Liver (tissue), 9 donors: Measurements from ENCODE around the gene CAT. TPM values are rescaled to one million over a fixed set of nuclear protein-coding genes. Genes with fewer than 3 reads are reported as not detected.

Source experiments
- DNase-seq: peaks from one replicate; pipeline ENCODE4 v3.0.0-alpha.2; 2017; ENCODE audit warnings: low spot score
- H3K27ac ChIP-seq, 2 donors: one replicate each; pipeline ENCODE4 v1.7.0; 2013; ENCODE audit warnings: inconsistent platforms in 2 of 2, low read length in 2 of 2, control low read depth in 1 of 2, low read depth in 1 of 2, mild to moderate bottlenecking in 1 of 2
- H3K27me3 ChIP-seq, 4 donors: one replicate each; pipeline versions ENCODE4 v1.6.1 to v1.7.0; 2013; ENCODE audit warnings: low read length in 3 of 4, inconsistent platforms in 1 of 4, mild to moderate bottlenecking in 1 of 4, moderate library complexity in 1 of 4; ENCODE audit not compliant: control insufficient read depth in 4 of 4, insufficient read depth in 4 of 4
- H3K36me3 ChIP-seq, 4 donors: one replicate each; pipeline versions ENCODE4 v1.6.1 to v1.7.0; 2013; ENCODE audit warnings: low read length in 3 of 4, mild to moderate bottlenecking in 3 of 4, low read depth in 1 of 4, moderate library complexity in 1 of 4; ENCODE audit not compliant: control insufficient read depth in 4 of 4, insufficient read depth in 3 of 4
- H3K4me1 ChIP-seq, 4 donors: one replicate each; pipeline versions ENCODE4 v1.6.1 to v1.7.0; 2013; ENCODE audit warnings: low read length in 3 of 4, mild to moderate bottlenecking in 3 of 4, moderate library complexity in 1 of 4; ENCODE audit not compliant: control insufficient read depth in 4 of 4, insufficient read depth in 4 of 4
- H3K4me3 ChIP-seq, 3 donors: one replicate each; pipeline versions ENCODE4 v1.6.1 to v1.7.0; 2013; ENCODE audit warnings: low read length in 3 of 3, control low read depth in 1 of 3, low read depth in 1 of 3, mild to moderate bottlenecking in 1 of 3
- H3K9ac ChIP-seq, 2 donors: one replicate each; pipeline ENCODE4 v1.7.0; 2013; ENCODE audit warnings: low read length in 2 of 2, mild to moderate bottlenecking in 2 of 2, moderate library complexity in 2 of 2, control low read depth in 1 of 2, low read depth in 1 of 2
- H3K9me3 ChIP-seq, 4 donors: one replicate each; pipeline versions ENCODE4 v1.6.1 to v1.7.0; 2013; ENCODE audit warnings: low read length in 3 of 4; ENCODE audit not compliant: control insufficient read depth in 4 of 4
- EGR1 ChIP-seq, 2 donors: IDR thresholded peaks; 2 replicates each; pipeline ENCODE4 v1.6.1; 2016 to 2018; ENCODE audit warnings: antibody characterized with exemption in 2 of 2, low read depth in 2 of 2
- FOXA1 ChIP-seq: IDR thresholded peaks from 2 replicates; pipeline ENCODE4 v1.6.1; 2016; ENCODE audit warnings: antibody characterized with exemption
- FOXA2 ChIP-seq: IDR thresholded peaks from 2 replicates; pipeline ENCODE4 v1.6.1; 2016; ENCODE audit warnings: antibody characterized with exemption
- GABPA ChIP-seq, 2 donors: IDR thresholded peaks in 1 of 2; conservative IDR thresholded peaks in 1 of 2; 2 replicates each; pipeline ENCODE4 v1.6.1; 2016; ENCODE audit warnings: antibody characterized with exemption in 2 of 2, mild to moderate bottlenecking in 1 of 2, moderate library complexity in 1 of 2
- HNF4A ChIP-seq, 2 donors: conservative IDR thresholded peaks; 2 replicates each; pipeline ENCODE4 v1.6.1; 2016; ENCODE audit warnings: antibody characterized with exemption in 2 of 2, mild to moderate bottlenecking in 2 of 2
- HNF4G ChIP-seq: IDR thresholded peaks from 2 replicates; pipeline ENCODE4 v1.6.1; 2016; ENCODE audit warnings: antibody characterized with exemption
- JUND ChIP-seq, 2 donors: IDR thresholded peaks; 2 replicates each; pipeline ENCODE4 v1.6.1; 2016; ENCODE audit warnings: antibody characterized with exemption in 2 of 2
- NR2F2 ChIP-seq: IDR thresholded peaks from 2 replicates; pipeline ENCODE4 v1.6.1; 2016; ENCODE audit warnings: antibody characterized with exemption
- RAD21 ChIP-seq, 2 donors: IDR thresholded peaks; 2 replicates each; pipeline ENCODE4 v1.6.1; 2016; ENCODE audit warnings: antibody characterized with exemption in 2 of 2, mild to moderate bottlenecking in 2 of 2
- RXRA ChIP-seq, 2 donors: IDR thresholded peaks; 2 replicates each; pipeline ENCODE4 v1.6.1; 2017 to 2018; ENCODE audit warnings: antibody characterized with exemption in 2 of 2, mild to moderate bottlenecking in 1 of 2
- SP1 ChIP-seq: IDR thresholded peaks from 2 replicates; pipeline ENCODE4 v1.6.1; 2018; ENCODE audit warnings: antibody characterized with exemption, mild to moderate bottlenecking
- TAF1 ChIP-seq: conservative IDR thresholded peaks from 2 replicates; pipeline ENCODE4 v1.6.1; 2016; ENCODE audit warnings: antibody characterized with exemption, mild to moderate bottlenecking
- YY1 ChIP-seq: IDR thresholded peaks from 2 replicates; pipeline ENCODE4 v1.6.1; 2016; ENCODE audit warnings: antibody characterized with exemption, mild to moderate bottlenecking
- WGBS: extraction: QIAGEN DNeasy Blood & Tissue Kit; methylation state at CpG from one replicate; pipeline ENCODE4 v1.1.7; 2013; 5-methylcytosine and 5-hydroxymethylcytosine counted together
- polyA plus RNA-seq, 2 donors: library from polyadenylated mRNA; stranded (reverse) in 1 of 2; unstranded in 1 of 2; fragments of 200-250 nt in 1 of 2; fragments of >200 nt in 1 of 2; fragmentation: Nextera tagmentation in 1 of 2; extraction: Ambion mirVana in 1 of 2; gene quantifications; one replicate each; pipeline versions ENCODE4 v1.2.1 to v1.2.3, GENCODE V29; 2013 to 2015
- total RNA-seq, 2 donors: library from RNA; depleted of rRNA; stranded (reverse); fragments of >200 nt; gene quantifications; one replicate each; pipeline ENCODE4 v1.2.3, GENCODE V29; 2014
- TF ChIP-seq, protein P1 (sequence below): IDR thresholded peaks from 2 replicates; pipeline ENCODE4 v1.6.1; 2016; ENCODE audit warnings: antibody characterized with exemption, mild to moderate bottlenecking
- TF ChIP-seq, protein P2 (sequence below): fragments of 150-350 bp; IDR thresholded peaks from 2 replicates; pipeline ENCODE4 v1.5.1; 2017; ENCODE audit warnings: improper control_type of control experiment, low read depth, low read length; ENCODE audit not compliant: missing input control
- TF ChIP-seq, protein P3 (sequence below): IDR thresholded peaks from 2 replicates; pipeline ENCODE4 v1.6.1; 2016; ENCODE audit warnings: antibody characterized with exemption
- TF ChIP-seq, protein P4 (sequence below): IDR thresholded peaks from 2 replicates; pipeline ENCODE4 v1.6.1; 2016; ENCODE audit warnings: antibody characterized with exemption
- TF ChIP-seq, protein P5 (sequence below): IDR thresholded peaks from 2 replicates; pipeline ENCODE4 v1.6.1; 2016; ENCODE audit warnings: antibody characterized with exemption
- donor health status: healthy.
- donor health status: healthy.
- donor health status: healthy.
- donor health status: healthy.
- donor health status: healthy.

Gene CAT
- total and polyA plus RNA-seq, 4 donors: 270 to 620 (median 388) TPM

DNA sequence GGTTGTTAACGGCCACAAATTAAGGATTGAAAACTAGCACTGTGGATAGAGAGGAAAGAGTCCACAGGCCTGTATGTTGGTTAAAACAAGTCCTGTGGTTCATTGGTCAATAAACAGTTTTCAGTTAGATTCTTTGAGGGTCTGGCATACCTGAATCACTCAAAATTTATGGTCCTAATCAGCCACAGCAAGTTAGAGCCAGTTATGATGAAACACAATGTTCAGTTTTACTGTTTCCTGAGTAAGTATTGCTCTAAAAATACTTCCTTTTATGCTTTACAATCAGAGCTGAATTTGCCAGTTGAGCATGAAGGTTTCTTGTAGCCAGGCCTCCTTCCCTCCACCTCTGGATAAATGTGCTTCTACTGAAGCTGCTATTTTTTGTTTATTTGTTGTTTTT lies 12.9 kb upstream of the CAT start:
- TF ChIP-seq, protein P1, sequence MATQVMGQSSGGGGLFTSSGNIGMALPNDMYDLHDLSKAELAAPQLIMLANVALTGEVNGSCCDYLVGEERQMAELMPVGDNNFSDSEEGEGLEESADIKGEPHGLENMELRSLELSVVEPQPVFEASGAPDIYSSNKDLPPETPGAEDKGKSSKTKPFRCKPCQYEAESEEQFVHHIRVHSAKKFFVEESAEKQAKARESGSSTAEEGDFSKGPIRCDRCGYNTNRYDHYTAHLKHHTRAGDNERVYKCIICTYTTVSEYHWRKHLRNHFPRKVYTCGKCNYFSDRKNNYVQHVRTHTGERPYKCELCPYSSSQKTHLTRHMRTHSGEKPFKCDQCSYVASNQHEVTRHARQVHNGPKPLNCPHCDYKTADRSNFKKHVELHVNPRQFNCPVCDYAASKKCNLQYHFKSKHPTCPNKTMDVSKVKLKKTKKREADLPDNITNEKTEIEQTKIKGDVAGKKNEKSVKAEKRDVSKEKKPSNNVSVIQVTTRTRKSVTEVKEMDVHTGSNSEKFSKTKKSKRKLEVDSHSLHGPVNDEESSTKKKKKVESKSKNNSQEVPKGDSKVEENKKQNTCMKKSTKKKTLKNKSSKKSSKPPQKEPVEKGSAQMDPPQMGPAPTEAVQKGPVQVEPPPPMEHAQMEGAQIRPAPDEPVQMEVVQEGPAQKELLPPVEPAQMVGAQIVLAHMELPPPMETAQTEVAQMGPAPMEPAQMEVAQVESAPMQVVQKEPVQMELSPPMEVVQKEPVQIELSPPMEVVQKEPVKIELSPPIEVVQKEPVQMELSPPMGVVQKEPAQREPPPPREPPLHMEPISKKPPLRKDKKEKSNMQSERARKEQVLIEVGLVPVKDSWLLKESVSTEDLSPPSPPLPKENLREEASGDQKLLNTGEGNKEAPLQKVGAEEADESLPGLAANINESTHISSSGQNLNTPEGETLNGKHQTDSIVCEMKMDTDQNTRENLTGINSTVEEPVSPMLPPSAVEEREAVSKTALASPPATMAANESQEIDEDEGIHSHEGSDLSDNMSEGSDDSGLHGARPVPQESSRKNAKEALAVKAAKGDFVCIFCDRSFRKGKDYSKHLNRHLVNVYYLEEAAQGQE: no peak
- TF ChIP-seq, protein P2, sequence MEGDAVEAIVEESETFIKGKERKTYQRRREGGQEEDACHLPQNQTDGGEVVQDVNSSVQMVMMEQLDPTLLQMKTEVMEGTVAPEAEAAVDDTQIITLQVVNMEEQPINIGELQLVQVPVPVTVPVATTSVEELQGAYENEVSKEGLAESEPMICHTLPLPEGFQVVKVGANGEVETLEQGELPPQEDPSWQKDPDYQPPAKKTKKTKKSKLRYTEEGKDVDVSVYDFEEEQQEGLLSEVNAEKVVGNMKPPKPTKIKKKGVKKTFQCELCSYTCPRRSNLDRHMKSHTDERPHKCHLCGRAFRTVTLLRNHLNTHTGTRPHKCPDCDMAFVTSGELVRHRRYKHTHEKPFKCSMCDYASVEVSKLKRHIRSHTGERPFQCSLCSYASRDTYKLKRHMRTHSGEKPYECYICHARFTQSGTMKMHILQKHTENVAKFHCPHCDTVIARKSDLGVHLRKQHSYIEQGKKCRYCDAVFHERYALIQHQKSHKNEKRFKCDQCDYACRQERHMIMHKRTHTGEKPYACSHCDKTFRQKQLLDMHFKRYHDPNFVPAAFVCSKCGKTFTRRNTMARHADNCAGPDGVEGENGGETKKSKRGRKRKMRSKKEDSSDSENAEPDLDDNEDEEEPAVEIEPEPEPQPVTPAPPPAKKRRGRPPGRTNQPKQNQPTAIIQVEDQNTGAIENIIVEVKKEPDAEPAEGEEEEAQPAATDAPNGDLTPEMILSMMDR: no peak
- TF ChIP-seq RXRA (IDR thresholded peaks at IDR 0.05) (no peak), GABPA (IDR thresholded peaks at IDR 0.05 in 1 of 2, conservative IDR thresholded peaks at IDR 0.05 in 1 of 2) (no peak), TAF1 (no peak), EGR1 (IDR thresholded peaks at IDR 0.05; ENCODE audit: low read depth in 2 of 2) (no peak), HNF4G (no peak), NR2F2 (no peak), YY1 (no peak), HNF4A (conservative IDR thresholded peaks at IDR 0.05) (no peak), FOXA1 (no peak), JUND (IDR thresholded peaks at IDR 0.05) (no peak), SP1 (no peak), RAD21 (IDR thresholded peaks at IDR 0.05) (no peak)
- TF ChIP-seq, protein P3, sequence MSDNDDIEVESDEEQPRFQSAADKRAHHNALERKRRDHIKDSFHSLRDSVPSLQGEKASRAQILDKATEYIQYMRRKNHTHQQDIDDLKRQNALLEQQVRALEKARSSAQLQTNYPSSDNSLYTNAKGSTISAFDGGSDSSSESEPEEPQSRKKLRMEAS: no peak
- TF ChIP-seq, protein P4, sequence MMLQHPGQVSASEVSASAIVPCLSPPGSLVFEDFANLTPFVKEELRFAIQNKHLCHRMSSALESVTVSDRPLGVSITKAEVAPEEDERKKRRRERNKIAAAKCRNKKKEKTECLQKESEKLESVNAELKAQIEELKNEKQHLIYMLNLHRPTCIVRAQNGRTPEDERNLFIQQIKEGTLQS: no peak
- TF ChIP-seq, protein P5, sequence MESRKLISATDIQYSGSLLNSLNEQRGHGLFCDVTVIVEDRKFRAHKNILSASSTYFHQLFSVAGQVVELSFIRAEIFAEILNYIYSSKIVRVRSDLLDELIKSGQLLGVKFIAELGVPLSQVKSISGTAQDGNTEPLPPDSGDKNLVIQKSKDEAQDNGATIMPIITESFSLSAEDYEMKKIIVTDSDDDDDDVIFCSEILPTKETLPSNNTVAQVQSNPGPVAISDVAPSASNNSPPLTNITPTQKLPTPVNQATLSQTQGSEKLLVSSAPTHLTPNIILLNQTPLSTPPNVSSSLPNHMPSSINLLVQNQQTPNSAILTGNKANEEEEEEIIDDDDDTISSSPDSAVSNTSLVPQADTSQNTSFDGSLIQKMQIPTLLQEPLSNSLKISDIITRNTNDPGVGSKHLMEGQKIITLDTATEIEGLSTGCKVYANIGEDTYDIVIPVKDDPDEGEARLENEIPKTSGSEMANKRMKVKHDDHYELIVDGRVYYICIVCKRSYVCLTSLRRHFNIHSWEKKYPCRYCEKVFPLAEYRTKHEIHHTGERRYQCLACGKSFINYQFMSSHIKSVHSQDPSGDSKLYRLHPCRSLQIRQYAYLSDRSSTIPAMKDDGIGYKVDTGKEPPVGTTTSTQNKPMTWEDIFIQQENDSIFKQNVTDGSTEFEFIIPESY: no peak
- H3K9ac ChIP-seq: peak overlapping the region in 1 of 2 donors; percentile 6
- peaks cover 1 to 29% (median 18%) of the 10 kb centered on the region in 4 donors for H3K4me1 ChIP-seq
- no peak for DNase-seq
- 52% methylated on average over 1 of the region's 1 CpG for WGBS
- no peak overlapping the region for H3K27ac ChIP-seq
- H3K9me3 ChIP-seq: no peaks in the 10 kb centered on the region
- no peaks in the 10 kb centered on the region for H3K27me3 ChIP-seq
- no peaks in the 10 kb centered on the region for H3K36me3 ChIP-seq
- H3K4me3 ChIP-seq: no peak overlapping the region

DNA sequence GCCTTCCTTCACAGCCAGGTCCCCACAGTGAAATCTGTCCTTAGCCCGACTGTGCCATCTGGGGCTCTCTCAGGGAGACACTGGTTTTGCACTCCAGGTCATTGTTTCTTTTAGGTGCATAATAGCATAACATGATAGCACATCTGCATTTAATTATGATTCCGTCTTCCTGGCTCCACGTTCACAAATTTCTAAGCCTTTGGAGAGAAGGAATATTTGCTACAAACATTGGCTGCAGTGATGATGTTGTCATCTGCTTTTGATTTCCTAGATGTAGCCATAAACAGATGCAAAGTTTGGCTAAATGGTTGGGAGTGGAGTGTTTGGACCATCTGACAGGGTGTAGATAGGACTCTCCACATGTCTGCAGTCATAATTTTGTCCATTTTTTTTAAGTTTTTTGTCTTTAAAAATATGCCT lies 12.0 kb upstream of the CAT start:
- TF ChIP-seq YY1 (no peak), FOXA2 (no peak), NR2F2 (no peak), GABPA (IDR thresholded peaks at IDR 0.05 in 1 of 2, conservative IDR thresholded peaks at IDR 0.05 in 1 of 2) (no peak), SP1 (no peak), RAD21 (IDR thresholded peaks at IDR 0.05) (peak in 1 of 2 donors; percentile 9)
- TF ChIP-seq, protein P3: no peak

More for the DNA sequence above, 12.0 kb upstream of the CAT start:
- Histone ChIP-seq H3K4me3 (no peak overlapping the region), H3K9me3 (no peaks in the 10 kb centered on the region), H3K27ac (peak overlapping the region; percentile 44 to 79), H3K27me3 (no peaks in the 10 kb centered on the region), H3K4me1 (peaks cover 1 to 29% (median 18%) of the 10 kb centered on the region in 4 donors), H3K9ac (no peak overlapping the region), H3K36me3 (no peaks in the 10 kb centered on the region)
- DNase-seq: no peak
- 24% methylated on average over 3 of the region's 3 CpGs for WGBS
